Right renal pelvis (tissue), 4 donors: ENCODE results near the gene GNPTAB. TPM values are rescaled to one million over a fixed set of nuclear protein-coding genes. Genes with fewer than 3 reads are reported as not detected.
"Not testable (repeated sequence)": the region's sequence is repeated elsewhere in the genome, so short reads cannot be mapped to it uniquely, and the experiment has no call there.

Source experiments
- DNase-seq, 4 donors: peaks; one replicate each; pipeline ENCODE4 v3.0.0-alpha.2; 2013; ENCODE audit warnings: low read depth in 4 of 4, low spot score in 3 of 4, missing footprints in 1 of 4
- polyA plus RNA-seq, 4 donors: library from polyadenylated mRNA; unstranded; fragments of 120-200 nt; gene quantifications; one replicate each; pipeline ENCODE4 v1.2.1, GENCODE V29; 2013; ENCODE audit not compliant: insufficient read length in 4 of 4

GNPTAB gene
- polyA plus RNA-seq, 4 donors = 30.0 to 37.9 (median 36.2) TPM

DNA sequence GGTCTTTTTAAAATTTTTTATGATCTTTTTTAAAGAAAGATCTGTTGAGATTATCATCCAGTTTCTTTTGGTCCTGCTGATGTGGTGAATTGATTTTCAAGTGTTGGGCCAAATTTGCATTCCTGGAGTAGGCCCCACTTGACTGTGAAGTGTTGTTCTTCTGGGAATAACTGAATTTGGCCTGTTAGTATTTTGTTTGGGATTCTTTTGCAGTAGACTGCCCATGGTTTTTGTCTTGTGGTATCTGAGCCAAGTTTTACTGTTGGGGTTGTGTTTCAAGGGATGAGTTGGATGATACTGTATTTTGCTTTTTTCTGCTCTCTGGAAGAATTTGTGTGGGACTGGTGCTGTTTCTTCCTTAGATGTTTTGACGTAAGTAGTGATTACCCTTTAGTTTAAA lies 87.5 kb downstream of the GNPTAB start:
- no peak for DNase-seq

DNA sequence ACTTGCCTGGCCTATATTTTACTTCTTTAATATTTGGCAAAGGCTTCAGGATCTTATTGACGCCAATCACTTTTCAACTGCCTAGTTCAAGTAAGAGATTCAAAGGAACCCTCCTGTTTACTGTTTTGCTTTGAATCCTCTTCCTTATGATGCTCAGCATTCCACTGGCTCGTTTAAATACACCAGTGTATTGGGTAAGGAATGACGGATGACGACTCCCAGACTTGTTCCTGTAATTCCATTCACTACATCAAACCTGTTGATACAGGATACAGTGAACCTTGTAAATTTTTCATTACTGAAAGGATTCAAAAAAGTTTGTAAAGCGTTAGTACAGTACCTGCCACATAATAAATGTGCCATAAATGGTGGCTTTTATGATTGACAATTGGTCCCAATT lies 89.8 kb downstream of the GNPTAB start:
- DNase-seq = no peak

DNA sequence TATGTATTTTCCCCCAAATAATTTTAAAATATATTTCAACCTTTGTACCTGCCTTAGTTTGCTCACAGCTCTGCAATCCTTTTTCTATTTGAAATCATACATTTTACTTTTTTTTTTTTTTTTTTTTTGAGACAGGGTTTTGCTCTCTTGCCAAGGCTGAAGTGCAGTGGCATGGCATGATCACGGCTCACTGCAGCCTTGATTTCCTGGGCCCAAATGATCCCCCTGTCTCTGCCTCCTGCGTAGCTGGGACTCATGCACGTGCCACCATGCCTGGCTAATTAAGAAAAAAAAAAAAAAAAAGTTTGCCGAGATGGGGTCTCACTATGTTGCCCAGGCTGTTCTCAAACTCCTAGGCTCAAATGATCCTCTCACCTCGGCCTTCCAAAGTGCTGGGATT lies 90.2 kb downstream of the GNPTAB start:
- no peak for DNase-seq

DNA sequence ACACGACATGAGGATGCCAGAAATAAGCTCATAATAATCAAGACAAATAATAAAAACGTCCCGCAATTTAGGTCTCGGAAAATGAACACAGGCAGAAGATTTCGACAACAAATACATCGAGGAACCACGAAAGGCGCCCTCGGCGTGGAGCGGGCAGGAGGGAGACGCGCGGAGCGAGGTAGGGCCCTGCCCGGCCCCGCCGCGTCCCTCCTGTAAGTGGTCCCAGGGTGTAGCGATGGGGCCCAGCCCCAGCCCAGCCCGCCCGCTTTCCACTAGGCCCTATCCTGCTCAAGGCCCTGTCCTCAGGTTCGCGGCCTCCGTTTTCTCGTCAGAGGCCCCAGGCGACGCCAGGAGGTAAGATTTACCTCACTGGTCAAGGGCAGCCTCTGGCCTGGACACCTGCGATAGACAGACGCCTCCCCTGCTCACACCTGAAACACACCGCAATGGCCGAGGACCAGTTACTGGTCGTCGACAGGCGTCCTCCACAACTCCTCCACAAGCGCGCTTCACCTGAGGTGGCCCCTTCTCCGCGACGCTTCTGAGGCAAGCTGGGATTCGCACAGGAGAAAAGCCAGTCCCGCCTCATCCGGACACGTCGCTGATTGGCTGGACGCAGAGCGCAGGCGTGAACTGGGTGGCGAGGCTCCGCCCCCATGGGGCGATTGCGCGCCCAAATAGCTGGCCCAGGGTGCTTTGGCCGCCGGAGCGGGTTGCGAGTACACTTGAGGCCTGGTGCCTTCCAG lies 91.7 kb downstream of the GNPTAB start, which contains the start of gene SYCP3:
Gene SYCP3 (minus strand): TSS at position 543 of the 746 bp plus-strand sequence. CDS start 1,527 bp downstream, outside the sequence.
- DNase-seq = no peak

DNA sequence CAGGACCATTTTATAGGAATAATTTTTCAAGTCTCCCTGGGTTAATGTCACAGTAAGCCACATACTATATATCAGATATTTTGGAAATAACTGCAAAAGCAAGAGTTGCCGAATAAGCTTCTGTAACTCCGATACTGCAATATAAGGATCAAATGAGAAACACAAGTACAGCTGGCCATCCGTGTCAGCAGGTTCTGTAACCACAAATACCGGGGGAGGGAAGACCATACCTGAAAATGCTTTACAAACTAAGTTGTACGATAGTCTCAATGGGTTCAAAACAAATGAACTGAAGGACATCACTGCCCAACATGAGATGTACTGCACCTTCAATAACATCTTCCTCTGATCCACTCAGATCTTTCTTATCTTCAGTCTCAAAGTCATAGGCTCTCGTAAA lies 93.3 kb downstream of the GNPTAB start:
- no peak for DNase-seq

DNA sequence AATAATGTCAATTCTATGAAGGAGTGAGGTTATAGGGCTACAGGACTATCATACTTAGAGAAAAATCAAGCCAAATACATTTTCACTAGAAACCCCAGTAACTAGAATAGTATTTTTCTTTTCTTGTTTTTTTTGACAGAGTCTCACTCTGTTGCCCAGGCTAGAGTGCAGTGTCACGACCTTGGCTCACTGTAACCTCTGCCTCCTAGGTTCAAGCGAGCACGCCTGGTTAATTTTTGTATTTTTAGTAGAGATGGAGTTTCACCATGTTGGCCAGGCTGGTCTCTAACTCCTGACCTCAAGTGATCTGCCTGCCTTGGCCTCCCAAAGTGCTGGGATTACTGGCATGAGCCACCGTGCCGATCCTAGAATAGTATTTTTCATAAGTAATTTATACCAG lies 96.3 kb downstream of the GNPTAB start:
- not testable (repeated sequence) for DNase-seq

DNA sequence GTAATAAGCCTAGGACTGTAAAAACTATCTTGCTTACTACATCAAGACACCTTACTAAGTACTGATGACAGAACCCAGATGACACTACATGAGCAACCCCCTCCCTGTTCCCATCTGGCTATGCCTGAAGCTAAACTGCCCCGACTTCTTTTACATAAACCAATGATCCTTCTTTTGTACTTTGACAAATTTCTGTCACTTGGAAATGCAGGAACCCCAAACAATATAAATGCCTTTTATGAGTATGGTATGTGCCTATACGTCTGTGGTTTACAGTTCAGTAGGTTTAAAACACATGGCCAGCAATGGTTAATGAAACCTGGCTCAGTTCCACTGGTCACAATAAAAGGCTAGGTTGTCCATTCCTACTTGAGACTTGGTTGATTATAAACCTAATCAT lies 97.6 kb downstream of the GNPTAB start:
- DNase-seq = no peak

DNA sequence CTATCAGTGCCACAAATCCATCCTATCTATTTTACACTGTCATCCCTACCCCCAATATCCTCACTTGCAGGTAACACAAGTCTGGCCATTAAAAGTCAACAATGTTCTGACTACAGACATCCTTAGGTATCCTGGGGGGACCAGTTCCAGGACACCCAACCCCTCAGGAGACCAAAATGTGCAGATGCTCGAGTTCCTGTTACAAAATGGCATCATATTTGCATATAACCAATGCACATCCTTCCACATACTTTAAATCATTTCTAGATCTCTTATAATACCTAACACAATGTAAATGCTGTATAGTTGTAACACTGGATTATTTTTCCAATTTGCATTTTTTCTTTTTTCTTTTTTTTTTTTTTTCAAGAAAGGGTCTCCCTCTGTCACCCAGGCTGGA lies 98.4 kb downstream of the GNPTAB start:
- DNase-seq = no peak

DNA sequence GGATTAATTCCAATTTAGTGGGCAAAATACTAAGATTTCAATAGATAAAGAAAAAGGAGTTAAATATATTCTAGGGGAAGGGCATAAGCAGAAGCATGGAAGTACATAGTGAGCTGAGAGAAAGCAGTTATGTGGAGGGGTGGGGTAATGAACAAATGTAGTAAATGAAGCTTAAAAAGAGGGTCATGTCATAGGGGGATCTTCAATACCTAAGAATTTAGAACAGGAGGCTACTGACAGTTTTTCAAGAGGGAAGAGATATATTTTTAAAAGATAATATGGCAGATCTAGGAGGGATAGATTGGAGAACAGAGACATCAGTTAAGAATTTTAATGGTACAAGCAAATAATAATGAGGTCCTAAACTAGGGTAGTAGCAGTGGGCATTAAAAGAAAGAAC lies 100.9 kb downstream of the GNPTAB start:
- no peak for DNase-seq

DNA sequence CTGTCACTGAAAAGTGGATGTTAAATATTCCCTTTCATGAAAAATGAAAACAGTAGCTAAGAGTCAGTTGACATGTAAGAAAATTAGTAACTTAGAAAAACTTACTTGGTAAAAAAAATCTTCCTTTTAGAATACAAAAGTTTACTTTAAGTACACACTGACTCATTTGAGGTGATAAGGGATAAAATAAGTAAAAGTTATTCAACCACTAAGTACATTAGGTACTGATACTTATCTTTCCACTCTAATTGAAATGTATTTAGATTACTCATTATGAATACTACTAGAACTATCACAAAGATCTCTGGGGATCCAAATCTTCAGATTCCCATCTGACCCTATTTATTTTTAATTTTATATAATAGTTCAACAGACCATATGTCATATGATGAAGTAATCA lies 103.7 kb downstream of the GNPTAB start:
- no peak for DNase-seq

DNA sequence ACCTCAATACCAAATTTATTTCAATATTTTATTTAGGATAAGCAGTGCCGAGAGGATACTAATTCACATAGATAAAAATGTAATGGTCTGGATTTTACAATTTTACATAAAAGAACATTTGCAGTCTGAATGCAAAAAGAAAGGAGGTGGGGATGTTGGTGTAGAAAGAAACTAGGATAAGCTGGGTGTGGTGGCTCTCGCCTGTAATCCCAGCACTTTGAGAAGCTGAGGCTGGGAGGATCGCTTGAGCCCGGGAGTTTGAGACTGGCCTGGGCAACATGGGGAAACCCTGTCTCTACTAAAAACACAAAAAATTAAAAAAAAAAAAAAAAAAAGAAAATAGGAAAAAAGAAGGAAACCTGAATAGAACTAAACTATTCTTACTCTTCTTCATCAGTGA lies 108.4 kb downstream of the GNPTAB start:
- no peak for DNase-seq

DNA sequence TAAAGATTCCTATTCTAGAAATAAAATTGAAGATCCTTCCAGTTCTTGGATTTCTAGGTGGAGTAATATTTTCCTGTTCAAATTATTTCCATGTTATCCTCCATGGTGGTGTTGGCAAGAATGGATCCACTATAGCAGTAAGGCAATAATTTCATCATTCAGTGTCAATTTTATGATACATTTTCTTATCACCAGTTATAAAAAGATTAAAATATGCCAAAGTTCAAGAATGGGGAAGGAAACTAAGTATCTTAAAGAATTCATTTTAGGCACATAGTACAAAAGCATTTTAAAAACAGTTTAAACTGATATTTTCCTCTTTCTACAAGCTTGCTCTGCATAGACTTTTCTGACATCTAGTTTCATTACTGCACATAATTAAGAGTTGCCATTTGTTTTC lies 110.6 kb downstream of the GNPTAB start:
- DNase-seq = no peak

DNA sequence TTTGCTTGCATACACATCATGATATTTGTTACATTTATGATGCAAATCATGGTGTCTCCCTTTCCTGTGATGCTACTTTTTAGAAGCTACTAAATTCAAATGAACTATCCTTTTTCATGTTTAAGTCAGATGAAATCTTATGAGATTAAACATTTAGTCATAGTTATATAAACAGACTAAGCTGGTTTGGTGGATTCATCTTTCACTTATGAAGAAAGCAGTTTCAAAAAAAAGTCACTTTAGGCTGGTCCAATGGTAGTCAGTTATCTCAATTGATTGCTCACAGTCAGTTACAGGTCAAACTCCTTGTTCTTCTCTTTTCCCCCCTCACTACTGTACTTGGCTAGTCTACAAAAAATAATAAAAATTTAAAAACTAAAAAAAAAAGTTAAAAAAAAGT lies 111.2 kb downstream of the GNPTAB start:
- no peak for DNase-seq

DNA sequence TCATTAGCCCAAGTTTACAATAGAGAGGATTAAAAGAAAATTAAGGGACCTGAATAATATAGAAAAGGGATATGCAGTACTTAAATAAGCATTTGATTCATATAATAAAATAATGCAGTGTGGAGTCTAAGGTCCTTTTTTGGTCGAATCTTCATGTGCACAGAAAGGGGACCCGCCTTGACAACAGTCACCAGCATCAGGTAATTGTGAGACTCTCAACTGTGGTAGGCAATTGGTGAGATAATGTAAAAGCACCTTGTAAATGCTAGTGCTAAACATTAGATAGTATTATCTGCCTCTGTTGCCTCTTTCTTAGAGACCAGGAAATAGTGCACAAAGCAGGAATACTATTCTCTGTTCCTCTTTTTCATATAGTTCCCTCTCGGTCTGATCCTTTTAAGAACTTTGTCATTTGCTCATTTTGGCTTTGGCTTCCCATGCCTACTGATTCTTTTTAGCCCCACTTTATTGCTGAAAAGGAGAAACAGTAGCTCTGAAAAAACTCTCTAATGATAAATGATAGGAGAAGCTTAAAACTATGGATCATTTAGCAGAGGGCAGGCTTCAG lies 115.8 kb downstream of the GNPTAB start:
- DNase-seq = no peak

DNA sequence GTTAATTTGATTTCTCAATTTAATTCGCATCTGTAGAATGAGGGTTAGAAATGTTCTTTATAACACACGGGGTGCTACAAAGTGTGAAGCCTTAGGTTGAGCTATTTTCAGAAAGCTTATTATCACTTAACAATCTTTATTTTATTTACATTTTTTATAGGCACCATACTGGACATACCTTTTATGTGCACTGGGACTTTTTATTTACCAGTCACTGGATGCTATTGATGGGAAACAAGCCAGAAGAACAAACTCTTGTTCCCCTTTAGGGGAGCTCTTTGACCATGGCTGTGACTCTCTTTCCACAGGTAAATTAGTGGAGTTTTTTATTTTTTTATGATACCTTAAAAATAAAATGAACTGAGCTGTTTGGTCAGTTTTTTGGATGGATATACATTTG lies 116.8 kb downstream of the GNPTAB start:
- no peak for DNase-seq

DNA sequence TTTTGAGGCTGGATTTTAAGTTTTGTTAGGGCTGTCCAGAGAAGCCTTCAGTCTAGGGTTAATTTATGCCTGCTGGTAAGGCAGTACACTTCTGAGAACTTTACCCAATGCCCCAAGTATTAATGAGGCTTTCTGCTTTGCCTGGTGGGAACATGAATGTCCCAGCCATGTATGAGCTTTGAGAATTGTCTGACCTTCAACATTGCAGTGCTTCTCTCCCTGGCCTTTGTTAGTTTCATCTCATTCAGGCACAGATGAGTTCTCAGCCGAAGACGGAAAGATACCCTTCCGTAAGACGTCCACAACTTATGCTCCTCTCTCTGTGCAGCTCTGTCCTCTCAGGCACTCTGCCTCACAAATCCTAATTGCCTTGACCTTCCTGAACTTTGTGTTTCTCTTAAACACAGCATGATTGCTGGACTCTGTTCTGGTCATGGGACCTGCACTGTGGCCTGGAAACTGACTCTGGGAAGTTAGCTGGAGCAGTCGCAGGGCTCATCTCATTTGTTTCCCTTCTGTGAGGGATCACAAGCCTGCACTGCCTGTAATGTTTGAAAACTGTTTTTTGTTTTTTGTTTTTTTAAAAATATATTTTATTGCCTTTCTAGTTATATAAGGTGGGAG lies 117.6 kb downstream of the GNPTAB start:
- DNase-seq = peak in 1 of 4 donors; percentile 26

DNA sequence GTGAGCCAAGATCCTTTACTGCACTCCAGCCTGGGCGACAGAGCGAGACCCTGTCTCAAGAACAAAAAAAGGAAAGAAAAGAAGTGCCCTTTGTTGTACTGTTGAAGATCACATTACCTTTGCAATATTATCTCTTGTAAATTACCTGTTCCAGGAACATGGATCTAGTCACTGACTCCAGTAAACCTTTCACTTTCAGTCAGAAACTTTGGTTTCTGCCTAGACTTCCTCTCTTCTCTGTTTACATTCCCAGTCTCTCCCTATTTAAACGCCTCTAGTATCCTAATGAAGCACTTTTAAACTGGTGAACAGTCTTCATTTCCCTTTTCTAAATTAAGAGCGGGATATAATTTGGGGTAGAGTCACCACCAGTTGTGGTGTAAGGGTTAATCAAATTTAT lies 120.5 kb downstream of the GNPTAB start:
- no peak for DNase-seq

DNA sequence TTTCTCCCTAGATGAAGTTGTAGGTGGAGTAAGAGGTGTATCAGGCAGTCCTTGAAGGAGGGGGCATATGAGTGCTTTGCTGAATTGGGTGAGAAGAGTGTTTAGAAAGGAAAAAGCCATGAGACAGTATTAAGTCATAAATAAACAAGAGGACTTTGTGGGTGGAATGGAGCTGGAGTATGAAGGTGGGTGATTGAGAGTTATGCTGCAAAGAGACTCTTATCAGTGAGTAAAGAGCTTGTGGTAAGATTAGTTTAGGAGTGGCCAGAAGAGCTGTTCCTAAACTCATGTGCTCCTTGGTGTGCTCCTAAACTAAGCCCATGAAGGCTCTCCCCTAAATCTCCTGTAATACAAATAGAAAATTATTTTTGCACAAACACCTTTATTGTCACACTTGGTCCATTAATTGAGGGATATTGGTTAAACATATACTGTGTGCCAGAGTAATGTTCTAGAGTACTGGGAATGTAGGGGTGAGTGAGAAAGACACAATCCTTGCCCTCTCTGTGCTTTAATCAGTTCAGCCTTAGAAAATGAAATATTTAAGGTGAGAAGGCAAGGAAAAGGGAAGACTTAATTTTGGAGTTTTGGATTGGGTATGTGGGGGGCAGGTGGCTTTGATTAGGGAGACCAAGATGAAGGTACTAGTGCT lies 123.5 kb downstream of the GNPTAB start:
- no peak for DNase-seq

DNA sequence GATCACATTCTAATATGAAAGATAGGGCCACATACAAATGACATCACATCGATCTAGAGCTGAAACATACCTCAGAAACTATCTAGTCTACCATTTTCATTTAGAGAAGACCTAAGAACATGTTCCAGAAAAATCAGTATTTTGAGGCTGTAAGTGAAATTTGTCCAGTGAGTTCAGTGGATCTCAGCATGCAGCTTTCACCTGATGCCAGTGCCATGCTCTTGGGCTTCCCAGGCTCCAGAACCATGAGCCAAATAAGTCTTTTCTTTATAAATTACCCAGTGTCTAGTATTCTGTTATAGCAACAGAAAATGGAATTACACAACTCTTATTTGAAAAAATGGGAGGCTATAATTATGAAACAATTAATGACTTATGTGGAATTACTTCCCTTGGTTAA lies 124.4 kb downstream of the GNPTAB start:
- DNase-seq = no peak

DNA sequence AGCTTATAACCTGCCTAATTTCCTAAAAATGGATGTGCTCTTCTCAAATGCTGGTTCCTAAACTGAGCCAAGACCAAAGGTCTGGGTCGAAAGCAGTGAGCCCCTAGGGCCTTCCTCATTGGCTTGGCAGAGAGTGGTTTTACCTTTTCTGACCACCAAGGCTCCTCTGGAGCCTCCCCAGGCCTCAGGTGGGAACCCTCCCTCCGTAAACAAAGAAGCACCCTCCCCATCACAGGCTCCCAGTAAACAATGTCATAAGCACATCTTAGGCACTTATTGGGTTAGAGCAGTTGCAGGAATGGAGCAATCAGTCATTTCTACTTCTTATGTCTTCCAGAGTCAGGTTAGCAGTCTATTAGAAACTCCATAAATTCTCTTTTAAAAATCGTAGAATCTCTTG lies 127.3 kb downstream of the GNPTAB start:
- DNase-seq = no peak

DNA sequence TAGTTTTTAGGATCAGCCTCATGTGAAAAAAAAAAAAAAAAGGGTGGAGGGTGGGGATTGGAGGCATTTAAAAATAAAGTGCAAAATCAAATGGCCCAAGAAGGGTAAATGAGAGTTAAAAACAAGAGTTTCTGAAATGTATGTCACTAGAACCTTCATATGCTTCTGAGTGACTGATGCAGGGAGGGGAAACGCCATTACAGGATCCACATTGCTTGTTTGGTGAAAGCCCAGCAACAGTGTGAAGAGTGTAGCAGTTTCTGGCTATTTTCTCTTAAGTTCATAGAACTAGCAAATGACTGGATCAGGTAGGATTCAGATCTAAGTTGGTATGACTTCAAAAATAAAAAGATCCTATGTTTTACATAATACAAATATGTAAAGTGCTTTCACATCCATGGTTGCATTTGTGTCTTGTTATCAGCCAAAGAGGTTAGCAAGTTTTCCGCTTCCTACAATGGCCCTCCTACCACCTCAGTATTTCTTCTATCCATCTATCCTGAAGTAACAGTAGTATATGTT lies 130.4 kb downstream of the GNPTAB start:
- DNase-seq = no peak
